OCI-M2 (cell line): Measurements from ENCODE around the gene CELA3B.
"Not testable (repeated sequence)": the region's sequence is repeated elsewhere in the genome, so short reads cannot be mapped to it uniquely, and the experiment has no call there.

Source experiments
- DNase-seq: peaks from one replicate; lab custom pipeline; 2025; ENCODE audit not compliant: unreplicated experiment; lab: John Stamatoyannopoulos, UW

The CELA3B gene

DNA sequence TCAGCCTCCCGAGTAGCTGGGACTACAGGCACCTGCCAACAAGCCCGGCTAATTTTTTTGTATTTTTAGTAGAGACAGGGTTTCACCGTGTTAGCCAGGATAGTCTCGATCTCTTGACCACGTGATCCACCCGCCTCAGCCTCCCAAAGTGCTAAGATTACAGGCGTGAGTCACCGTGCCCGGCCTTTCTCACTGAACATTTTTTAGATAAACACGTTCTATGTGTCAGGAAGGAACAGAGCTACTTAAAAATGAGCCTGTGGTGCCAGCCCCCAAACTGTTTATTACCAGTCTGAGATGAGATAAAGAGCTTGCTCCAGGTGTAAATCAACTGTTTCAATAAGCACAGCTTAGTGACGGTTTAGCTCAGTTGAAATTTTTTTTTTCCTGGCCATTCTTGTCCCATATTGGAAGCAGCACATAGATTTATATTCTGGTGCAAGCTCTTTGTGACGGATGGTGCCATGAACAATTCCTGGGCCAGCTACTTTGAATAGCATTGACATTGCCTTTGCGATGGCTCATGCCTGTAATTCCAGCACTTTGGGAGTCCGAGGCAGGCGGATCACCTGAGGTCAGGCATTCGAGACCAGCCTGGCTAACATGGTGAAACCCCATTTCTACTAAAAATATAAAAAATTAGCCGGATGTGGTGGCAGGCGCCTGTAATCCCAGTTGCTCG lies 33.7 kb upstream of the CELA3B start:
- not testable (repeated sequence) for DNase-seq

DNA sequence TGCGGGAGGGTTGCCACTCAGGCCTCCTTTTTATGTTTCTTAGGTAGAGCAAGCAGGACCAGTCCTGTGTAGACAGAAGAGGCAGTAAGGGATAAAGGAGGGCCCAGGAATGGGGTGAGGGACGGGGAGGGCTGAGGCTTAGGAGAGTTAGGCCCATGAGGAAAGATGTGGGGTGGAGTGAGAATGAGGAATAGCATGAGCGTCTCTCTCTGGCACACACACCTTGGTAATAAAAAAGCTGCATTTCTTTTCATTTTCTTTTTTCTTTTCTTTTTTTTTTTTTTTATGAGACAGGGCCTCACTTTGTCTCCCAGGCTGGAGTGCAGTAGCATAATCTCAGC lies 32.1 kb upstream of the CELA3B start:
- DNase-seq, result no peak

DNA sequence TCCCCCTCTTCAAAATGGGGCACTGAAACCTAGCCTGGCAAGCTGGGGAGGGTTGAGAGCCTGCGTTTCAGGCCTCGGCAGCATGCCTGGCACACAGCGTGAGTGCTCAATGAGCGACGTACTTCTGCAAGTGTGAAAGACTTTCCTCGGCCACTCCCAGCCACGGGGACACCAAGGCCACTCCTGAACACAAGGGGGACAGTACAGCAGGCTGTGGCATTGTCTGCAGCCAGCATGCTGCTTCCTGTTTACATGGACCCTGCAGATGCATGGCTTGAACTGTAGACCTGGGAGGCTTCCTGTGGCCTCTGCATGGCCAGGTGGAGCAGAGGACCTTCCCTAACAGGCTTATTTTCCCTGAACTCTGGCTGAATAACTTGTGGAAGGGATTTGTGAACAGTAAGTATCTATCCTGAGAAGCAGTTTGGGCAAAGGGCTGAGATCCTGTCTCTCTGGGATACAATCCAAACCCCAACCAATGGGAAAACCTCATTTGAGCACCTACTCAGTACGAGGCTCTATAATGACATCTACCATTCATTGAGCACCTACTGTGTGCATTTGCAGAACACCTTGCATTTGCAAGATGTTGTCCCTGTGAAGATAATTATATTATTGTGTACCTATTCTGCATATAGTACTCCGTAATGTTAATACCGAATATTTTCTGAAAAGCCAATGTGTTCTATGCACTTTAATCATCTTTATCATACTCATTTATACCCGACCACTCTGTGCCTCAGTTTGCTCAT lies 29.8 kb upstream of the CELA3B start:
- DNase-seq, result no peak

DNA sequence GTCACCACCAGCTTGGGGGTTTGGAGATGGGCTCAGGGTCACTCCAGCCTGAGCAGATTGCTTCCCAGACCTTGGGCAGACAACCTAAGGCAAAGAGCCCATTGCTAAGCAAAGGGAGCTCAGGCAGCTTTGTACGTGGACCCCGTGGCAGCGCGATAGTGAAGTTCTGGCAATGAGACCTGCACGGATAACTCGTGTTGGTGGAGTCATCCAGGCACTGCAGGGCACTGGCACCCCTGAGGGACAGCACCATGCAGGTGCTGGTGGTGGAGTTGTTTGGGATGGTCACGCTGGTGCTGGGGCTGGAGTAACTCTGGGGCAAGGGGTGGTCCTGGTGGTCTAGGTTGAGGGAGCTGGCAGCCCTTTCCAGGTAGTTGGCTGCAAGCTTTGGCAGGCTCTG lies 26.1 kb upstream of the CELA3B start:
- DNase-seq, result no peak

DNA sequence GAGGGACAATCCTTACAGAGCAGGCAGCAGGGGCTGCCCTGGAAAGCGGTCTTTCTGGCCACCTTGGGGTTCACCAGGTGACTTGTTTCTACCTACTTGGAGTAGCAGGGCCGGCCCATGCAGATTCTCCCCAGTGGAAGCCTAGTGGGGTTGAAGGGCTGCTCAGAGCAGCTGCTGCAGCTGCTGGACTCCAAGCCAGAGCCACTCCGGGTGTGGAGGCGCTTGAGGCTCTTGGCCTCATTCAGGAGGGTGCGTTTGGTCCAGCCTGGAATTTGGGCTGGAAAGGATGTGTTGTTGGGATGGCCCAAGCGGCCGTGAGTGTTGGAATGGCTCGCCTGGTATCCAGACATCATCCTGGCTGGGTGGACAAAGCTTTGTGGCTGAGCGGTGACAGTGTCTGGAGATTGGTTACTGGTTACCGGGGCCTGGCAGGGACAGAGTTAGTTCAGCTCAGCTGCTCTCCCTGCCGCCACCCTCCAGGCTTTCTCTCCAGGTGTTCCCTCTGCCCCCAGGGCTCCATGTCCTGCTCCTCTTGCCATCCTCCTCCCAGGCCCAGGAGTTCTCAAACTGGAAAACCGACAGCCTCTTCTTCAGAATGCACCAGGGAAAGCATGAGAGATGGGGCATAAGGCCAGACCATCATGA lies 25.5 kb upstream of the CELA3B start:
- no peak for DNase-seq

DNA sequence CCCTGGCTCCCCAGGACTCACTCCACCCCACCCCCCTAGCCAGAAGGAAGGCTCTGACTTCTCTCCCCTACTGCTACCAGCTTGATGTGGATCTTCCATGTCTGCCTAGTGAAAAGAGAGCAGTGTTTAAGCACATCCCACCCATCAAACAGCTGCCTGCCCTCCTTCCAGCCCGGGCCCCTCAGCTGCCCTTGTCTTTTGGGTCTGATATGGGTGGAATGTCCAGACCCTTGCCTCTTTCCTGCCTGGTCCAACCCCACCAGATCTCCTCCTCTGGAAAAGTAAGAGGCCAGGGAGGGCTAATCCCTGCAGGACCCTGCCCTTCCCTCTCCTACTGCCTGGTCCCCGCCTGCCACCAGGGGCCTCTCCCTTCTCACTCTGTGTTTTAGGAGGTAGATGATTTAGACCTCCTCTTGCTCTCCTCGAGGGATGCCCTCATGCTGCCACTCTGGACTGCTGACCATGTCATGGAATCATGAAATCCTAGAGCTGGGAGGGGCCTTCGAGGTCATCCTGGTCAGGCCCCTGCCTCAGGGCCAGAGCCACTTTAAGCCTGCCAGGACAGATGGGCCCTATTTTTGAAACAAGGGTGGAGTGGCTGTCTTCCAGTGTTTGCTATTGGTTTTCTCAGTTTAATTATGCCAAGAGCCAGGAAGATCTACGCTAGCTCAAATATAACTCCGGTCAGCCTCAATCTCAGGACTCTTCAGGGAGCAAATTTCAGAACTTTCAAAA lies 23.9 kb upstream of the CELA3B start:
- no peak for DNase-seq

DNA sequence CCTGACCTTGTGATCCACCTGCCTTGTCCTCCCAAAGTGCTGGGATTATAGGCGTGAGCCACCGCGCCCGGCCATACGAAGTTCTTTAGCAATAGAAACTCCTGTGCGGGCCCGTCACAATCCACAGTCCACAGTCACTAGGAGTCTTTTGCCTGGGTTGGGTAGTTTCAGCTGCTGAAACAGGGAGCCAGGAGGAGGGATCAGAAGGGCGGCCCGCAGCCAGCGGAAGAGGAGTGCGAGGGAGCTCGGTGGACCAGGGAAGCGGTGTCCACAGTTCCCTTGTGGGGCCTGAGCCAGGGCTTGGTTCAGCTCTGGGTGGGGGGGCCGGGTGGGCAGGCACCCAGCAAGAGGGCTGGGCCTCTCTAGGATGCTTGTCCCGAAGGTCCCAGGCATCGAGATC lies 21.8 kb upstream of the CELA3B start:
- no peak for DNase-seq

DNA sequence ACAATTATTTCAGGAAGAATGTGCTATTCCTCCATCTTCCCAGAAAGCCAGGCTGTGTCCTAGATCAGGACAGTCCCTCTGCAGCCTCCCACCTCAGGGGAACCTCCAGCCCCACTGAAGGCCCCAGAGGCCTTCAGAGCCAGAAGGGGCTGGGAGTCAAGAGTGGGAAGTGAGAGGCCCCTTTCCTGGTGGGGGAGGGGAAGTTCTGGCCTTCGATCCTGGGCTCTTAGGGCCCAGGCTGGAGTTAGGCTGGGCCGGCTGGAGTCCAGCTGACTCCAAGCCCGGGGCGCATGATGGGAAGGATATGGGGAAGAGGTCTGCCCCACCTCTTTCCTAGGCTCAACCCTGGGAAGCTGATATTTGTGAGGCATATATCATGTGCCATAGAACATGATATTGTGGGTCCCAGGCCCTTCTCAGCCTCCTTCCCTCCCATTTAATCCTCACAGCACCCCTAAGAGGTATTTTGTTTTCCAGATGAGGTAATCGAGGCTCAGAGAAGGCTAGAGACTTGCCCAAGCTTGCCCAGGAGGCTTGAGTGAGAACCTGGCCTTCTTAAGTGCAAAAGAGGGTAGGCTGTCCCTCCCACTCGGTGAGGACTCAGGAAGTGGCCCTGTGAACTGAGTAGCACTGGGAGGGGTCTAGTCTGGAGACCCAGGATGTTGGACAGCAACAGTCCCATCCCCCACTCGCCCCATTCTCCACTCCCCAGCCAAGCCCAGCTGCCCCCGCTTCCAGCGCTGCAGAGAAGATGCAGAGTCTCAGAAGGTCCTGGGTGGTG lies 21.1 kb upstream of the CELA3B start:
- DNase-seq, result no peak

DNA sequence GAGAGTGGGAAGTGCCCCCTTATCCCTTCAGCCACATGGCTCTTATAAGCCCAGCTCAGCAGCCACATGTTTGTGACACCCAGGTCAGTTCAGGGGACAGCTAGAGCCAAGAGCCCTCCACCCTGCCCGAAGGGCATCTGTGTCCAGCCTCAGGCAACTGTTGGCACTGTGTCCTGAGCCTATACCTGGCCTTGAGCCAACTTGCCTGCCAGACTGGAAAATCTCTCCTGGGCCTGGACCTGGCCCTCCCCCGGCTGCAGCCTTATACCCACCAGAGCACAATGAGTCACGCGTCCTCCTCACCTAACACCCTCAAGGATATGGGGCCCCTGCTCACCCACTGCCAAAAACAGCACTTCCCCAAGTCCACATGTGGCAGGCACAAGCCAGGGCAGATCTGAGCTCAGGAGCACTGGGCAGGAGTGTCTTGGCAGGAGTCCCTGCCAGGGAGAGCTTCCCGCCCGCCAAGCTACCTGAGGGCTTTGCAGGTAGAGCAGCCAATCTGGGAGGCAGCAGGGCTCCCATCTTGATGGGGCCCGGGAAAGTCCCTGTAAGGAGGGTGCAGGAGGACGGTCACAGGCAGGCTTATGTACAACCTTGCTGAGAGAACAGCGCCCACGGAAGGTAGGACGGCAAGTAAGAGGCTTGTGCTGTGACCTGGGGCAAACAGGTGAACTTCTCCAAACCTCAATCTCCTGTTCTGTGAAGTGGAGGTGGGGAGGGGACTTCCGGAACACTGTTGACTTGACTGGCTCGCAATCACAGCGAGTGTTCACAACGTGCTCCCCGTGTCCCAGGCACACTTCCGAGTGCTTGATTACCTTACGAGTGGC lies 19.9 kb upstream of the CELA3B start:
- no peak for DNase-seq

DNA sequence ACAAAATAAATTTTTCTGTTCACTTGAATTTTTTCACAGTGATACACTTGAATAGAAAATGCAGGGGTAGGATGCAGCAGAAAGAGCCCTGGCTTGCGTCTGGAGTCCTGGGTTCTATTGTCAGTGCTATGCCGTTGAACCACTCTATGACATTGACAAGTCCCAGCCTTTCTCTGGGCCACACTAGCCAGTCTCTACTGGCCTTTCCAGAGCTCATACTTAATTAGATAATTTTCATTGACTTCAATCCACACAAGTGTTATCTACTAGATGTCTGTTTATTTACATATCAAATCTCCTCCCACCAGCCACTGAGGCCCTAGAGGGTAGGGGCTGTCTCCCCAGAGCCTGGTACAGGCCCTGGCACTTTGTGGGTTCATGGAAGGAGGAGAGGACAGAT lies 15.5 kb upstream of the CELA3B start:
- no peak for DNase-seq

DNA sequence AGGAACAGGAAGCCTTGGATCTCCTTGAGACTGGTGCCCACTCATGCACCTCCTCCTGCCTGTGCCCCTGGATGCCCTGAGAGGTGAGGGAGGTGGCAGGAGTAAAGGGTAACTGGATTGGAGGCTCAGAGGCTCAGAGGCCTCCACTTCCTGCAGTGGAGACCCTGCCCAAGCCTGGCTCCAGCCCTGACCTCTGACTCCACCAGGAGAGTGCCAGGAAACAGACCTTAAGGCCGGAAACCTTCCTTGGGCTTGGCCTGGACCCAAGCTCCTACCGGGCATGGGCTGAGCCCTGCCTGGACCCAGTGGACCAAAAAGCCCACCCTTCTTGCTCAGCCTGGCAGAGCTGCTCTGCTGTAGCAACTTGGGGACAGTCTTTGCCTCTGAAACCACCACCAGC lies 15.0 kb upstream of the CELA3B start:
- DNase-seq, result no peak

DNA sequence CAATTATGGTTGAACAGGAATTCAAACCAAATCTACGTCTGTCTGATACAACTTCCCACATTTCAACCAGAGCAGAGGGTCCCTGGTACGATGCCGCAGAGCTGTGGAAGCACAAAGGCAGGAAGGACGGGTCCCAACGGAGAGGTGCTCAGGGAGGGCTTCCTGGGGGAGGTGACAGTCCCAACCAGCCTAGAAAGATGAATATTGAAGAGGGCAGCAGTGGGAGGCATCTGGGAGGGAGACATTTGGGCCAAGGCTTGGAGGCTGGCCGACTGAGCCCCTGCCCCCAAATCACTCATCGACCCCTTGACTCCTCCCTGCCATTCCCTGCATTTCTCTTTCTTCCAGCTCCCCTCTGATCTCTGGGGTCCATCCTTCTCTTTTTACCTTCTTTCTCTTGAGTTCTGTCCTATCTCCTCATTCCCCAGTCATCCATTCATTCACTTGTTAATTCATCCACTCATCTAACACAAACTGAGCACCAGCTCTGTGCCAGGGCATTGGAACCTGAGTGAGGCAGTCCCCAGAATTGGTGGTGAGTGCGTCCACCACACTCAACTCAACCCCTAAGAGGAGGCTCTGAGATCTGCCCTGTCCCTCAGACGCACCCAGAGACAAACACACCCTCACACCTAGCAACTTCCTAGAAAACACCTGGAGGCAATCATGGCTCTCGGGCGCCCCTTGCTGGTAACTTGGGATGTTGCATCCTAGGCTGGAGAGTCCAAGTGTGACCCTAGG lies 13.2 kb upstream of the CELA3B start:
- DNase-seq, result peak; percentile 34

DNA sequence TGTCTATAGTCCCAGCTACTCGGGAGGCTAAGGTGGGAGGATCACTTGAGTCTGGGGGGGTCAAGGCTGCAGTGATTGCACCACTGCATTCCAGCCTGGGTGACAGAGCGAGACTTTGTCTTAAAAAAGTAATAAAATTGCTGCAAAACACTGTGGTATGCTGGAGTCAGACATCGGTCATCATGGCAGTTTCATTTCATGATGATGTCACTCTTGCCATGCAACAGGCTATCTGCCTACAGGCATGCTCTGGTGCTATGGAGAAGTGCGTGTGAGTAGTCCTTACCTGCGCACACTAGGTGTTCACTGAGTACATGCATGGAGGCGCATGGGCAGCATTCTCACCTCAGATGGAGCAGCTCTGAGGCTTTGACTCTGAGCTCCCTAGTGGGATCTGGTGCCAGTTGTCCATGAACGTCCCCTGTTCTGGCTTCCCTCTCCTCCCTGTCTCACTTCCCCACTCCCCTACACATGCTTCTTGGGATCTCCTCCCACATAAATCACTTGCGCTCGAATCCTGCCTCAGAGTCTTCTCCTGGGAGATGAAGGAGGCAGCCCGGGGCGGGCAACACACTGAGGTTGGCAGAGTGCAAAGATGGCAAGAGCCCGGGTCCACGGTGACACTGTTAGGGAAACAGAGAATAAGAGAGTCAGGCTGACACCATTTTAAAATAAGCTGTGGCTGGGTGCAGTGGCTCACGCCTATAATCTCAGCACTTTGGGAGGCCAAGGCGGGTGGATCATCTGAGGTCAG lies 10.4 kb upstream of the CELA3B start:
- DNase-seq, result no peak

DNA sequence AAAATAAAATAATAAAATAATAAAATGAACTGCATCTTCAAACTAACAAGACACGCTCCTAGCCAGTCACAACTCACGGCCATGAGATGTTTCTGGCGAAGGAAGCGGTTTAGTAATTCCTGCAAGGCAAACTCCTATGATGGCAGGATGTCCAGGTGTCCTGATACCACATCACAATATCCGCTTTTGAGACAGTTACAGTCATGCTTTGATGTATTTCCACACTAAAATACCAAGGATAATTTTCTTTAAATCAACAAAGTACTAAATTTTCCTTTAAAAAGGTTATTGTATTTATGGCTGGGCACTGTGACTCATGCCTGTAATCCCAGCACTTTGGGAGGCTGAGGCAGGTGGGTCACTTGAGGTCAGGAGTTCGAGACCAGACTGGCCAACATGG lies 9.6 kb upstream of the CELA3B start:
- DNase-seq, result not testable (repeated sequence)

DNA sequence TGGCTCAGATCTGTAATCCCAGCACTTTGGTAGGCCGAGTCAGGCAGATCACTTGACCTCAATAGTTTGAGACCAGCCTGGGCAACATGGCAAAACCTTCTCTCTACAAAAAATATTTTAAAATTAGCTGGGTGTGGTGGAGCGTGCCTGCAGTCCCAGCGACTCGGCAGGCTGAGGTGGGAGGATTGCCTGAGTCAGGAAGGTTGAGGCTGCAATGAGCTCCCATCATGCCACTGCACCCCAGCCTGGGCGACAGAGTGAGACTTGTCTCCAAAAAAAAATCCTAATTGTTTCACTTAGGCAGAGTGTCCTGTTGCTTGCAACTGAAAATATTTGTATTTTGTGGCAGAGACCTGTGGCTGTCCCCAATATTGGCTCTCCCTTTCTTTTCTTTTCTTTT lies 7.8 kb upstream of the CELA3B start:
- DNase-seq, result not testable (repeated sequence)

DNA sequence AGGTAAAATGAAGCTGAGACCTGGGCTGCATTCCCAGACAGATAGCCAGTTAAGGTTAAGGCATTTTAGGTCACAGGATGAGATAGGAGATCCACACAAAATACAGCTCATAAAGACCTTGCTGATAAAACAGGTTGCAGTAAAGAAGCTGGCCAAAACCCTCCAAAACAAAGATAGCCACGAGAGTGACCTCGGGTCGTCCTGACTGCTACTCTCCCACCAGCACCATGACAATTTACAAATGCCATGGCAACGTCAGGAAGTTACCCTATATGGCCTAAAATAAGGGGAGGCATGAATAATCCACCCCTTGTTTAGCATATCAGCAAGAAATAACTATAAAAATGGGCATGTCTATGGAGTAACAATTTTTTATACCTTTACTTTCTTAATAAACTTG lies 6.3 kb upstream of the CELA3B start:
- not testable (repeated sequence) for DNase-seq

DNA sequence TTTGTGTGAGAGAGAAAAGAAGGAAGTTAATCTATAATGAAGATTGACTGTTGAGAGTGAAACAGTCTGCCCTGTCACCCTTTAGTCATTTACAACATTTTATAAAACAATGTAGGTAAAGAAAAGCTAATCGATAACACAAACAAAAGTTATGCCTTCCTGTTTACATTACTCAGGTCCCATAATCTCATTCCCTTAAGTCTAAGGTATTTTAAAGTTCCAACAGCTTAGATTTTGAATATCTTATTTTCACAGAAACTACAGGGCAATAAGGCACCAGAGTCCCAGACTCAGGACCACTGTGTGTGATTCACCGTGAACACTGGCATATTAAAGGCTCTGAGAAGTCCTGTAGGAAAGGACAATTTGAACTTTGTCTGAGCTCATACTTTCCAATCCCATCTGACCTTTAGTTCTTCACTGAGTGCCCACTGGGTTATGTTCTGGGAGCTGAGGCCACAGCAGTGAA lies 3.8 kb upstream of the CELA3B start:
- not testable (repeated sequence) for DNase-seq

DNA sequence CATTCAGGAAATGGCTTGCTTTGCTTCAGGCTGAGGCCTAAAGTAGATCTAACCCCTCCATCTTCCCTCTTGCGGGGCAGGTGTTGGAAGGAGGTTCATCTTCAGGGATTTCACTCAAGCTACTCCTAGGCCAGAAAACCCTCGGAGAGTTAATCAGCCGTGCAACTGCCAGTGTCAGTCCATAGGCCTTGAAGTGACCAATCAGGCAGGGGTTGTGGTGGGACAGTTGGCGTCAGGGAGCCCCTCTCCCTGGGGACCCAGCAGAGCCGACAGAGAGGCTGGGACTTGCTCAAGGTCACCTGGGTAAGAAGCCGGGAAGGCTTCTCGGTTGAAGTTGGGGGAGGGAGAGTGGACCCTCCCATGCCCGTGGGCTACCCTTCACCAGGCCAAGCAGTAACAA lies 2.9 kb upstream of the CELA3B start:
- not testable (repeated sequence) for DNase-seq
